PFSK-1 (cell line): ENCODE results near the gene MAPK7.

Experiments used
- FOXP2 ChIP-seq: optimal IDR thresholded peaks from 2 replicates; pipeline ENCODE3; 2011; ENCODE audit warnings: borderline replicate concordance, control low read depth, inconsistent platforms; ENCODE audit not compliant: insufficient read depth; ENCODE audit errors: extremely low read length, extremely low read depth
- POLR2AphosphoS5 ChIP-seq: IDR thresholded peaks from 2 replicates; pipeline ENCODE4 v1.6.1; 2012; ENCODE audit warnings: low read depth, mild to moderate bottlenecking, control low read depth, low read length, moderate library complexity
- SIN3A ChIP-seq: IDR thresholded peaks from 2 replicates; pipeline ENCODE4 v1.6.1; 2012; ENCODE audit warnings: mild to moderate bottlenecking, low read length, moderate library complexity, borderline replicate concordance; ENCODE audit not compliant: insufficient read depth
- TAF1 ChIP-seq: IDR thresholded peaks from 2 replicates; pipeline ENCODE4 v1.6.1; 2012; ENCODE audit warnings: low read length, control low read depth, borderline replicate concordance; ENCODE audit not compliant: insufficient read depth
- TF ChIP-seq, protein P1 (sequence below), 2 experiments: IDR thresholded peaks; 2 replicates each; pipeline versions ENCODE4 v1.6.1 to v1.8.0; 2011 to 2012; ENCODE audit warnings: low read depth in 2 of 2, low read length in 2 of 2, control low read depth in 1 of 2, inconsistent platforms in 1 of 2, mild to moderate bottlenecking in 1 of 2, moderate library complexity in 1 of 2; ENCODE audit not compliant: insufficient read depth in 1 of 2

Gene MAPK7

GRCh38 chr17:19331543-19332245, 46.6 kb upstream of the MAPK7 start:
- TF ChIP-seq POLR2AphosphoS5, result no peak
- no peak for TF ChIP-seq TAF1
- TF ChIP-seq FOXP2, result no peak
- no peak for TF ChIP-seq SIN3A
- TF ChIP-seq, protein P1, sequence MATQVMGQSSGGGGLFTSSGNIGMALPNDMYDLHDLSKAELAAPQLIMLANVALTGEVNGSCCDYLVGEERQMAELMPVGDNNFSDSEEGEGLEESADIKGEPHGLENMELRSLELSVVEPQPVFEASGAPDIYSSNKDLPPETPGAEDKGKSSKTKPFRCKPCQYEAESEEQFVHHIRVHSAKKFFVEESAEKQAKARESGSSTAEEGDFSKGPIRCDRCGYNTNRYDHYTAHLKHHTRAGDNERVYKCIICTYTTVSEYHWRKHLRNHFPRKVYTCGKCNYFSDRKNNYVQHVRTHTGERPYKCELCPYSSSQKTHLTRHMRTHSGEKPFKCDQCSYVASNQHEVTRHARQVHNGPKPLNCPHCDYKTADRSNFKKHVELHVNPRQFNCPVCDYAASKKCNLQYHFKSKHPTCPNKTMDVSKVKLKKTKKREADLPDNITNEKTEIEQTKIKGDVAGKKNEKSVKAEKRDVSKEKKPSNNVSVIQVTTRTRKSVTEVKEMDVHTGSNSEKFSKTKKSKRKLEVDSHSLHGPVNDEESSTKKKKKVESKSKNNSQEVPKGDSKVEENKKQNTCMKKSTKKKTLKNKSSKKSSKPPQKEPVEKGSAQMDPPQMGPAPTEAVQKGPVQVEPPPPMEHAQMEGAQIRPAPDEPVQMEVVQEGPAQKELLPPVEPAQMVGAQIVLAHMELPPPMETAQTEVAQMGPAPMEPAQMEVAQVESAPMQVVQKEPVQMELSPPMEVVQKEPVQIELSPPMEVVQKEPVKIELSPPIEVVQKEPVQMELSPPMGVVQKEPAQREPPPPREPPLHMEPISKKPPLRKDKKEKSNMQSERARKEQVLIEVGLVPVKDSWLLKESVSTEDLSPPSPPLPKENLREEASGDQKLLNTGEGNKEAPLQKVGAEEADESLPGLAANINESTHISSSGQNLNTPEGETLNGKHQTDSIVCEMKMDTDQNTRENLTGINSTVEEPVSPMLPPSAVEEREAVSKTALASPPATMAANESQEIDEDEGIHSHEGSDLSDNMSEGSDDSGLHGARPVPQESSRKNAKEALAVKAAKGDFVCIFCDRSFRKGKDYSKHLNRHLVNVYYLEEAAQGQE (IDR thresholded peaks at IDR 0.05; ENCODE audit: insufficient read depth in 1 of 2, low read depth in 2 of 2, low read length in 2 of 2), result no peak

DNA sequence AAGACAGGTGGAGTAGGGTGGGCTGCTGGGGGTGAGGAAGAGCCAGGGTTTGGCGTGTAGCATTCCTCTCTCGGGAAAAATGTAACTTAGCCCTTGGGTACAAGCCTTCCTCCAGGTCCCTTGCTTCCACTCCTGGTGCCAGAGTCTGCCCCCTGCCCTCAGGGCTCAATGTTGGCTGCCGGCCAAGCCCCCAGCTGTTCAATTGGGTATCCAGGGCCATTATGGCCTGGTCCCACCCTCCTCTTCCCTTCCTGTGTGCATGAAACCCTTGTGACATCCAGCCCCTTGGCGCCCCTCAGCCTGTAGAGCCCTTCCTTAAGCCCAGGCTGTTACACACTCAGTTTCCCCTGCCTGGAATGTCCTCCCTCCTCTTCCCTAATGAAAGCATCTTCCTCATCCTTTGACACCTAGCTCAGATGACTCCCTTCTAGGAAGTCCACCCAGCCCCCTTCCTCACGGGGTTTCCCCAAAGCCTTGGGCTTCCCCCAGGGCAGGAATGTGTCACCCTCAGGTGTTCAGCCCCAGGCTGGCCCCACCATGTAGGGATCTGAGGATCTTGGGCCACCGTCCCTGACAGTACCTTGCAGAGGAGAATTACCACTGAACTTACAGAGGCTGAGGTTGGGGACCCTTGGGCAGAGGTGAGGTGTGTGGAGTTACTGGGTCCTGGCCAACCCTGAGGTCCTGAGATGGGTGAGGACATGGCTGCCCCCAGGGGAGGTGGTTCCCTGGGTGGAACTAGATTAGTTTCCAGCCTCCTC, 45.7 kb upstream of the MAPK7 start:
- no peak for TF ChIP-seq SIN3A
- TF ChIP-seq, protein P1 (IDR thresholded peaks at IDR 0.05; ENCODE audit: insufficient read depth in 1 of 2, low read depth in 2 of 2, low read length in 2 of 2), result no peak
- no peak for TF ChIP-seq TAF1

DNA sequence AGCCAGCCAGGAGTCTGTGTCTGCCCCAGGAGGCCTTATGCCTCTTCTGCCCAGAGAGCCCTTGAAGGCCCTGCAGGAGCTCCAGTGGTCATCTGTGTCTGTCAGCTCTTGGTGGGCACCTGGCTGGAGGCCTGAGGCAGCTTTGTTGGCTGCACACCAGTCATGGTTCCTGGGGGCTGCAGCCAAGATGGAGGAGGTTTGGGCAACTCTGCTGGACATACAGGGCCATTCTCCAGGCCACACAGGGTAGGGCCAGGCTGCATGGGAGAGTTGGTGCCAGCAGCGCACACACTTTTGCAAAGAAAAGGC, 45.2 kb upstream of the MAPK7 start:
- TF ChIP-seq, protein P1 (IDR thresholded peaks at IDR 0.05; ENCODE audit: insufficient read depth in 1 of 2, low read depth in 2 of 2, low read length in 2 of 2), result no peak
- no peak for TF ChIP-seq FOXP2
- TF ChIP-seq TAF1, result no peak
- TF ChIP-seq POLR2AphosphoS5, result no peak
- no peak for TF ChIP-seq SIN3A

DNA sequence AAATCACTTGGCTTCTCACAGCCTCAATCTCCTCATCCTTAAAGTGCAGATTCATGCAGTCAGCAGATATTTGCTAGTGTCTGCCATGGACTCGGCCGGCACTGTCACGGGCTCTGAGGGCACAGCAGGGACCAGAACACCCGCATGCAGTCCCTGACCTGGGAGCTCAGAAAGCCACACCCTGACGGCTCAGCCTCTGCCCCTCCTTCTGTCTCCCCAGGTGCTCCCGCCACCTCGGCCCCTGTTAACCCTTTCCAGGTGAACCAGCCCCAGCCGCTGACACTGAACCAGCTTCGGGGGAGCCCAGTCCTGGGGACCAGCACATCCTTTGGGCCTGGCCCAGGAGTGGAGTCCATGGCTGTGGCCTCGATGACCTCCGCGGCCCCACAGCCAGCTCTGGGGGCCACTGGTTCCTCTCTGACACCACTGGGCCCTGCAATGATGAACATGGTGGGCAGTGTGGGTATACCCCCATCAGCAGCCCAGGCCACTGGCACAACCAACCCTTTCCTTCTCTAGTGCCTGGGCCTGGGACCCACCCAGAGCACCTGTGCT, 44.5 kb upstream of the MAPK7 start:
- no peak for TF ChIP-seq POLR2AphosphoS5
- TF ChIP-seq TAF1, result no peak
- TF ChIP-seq SIN3A, result no peak
- TF ChIP-seq, protein P1 (IDR thresholded peaks at IDR 0.05; ENCODE audit: insufficient read depth in 1 of 2, low read depth in 2 of 2, low read length in 2 of 2), result no peak
- TF ChIP-seq FOXP2, result no peak

- TF ChIP-seq FOXP2 (no peak), POLR2AphosphoS5 (no peak)
These were observed 44.0 kb upstream of the MAPK7 start for GRCh38 chr17:19334331-19334730.
